Measurements from ENCODE around the gene MCOLN2.
"Not testable (repeated sequence)": the region's sequence is repeated elsewhere in the genome, so short reads cannot be mapped to it uniquely, and the experiment has no call there.

DNA sequence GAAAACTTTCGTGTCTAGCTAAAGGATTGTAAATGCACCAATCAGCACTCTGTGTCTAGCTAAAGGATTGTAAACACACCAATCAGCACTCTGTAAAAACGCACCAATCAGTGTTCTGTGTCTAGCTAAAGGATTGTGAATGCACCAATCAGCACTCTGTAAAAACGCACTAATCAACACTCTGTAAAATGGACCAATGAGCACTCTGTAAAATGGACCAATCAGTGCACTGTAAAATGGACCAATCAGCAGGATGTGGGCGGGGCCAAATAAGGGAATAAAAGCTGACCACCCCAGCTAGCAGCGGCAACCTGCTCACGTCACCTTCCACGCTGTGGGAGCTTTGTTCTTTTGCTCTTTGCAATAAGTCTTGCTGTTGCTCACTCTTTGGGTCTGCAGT, 94.2 kb downstream of the MCOLN2 start:
- TF ChIP-seq, protein P1, sequence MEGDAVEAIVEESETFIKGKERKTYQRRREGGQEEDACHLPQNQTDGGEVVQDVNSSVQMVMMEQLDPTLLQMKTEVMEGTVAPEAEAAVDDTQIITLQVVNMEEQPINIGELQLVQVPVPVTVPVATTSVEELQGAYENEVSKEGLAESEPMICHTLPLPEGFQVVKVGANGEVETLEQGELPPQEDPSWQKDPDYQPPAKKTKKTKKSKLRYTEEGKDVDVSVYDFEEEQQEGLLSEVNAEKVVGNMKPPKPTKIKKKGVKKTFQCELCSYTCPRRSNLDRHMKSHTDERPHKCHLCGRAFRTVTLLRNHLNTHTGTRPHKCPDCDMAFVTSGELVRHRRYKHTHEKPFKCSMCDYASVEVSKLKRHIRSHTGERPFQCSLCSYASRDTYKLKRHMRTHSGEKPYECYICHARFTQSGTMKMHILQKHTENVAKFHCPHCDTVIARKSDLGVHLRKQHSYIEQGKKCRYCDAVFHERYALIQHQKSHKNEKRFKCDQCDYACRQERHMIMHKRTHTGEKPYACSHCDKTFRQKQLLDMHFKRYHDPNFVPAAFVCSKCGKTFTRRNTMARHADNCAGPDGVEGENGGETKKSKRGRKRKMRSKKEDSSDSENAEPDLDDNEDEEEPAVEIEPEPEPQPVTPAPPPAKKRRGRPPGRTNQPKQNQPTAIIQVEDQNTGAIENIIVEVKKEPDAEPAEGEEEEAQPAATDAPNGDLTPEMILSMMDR (conservative IDR thresholded peaks at IDR 0.05; ENCODE audit: low read depth, low read length) = not testable (repeated sequence)
- not testable (repeated sequence) for TF ChIP-seq EZH2 (IDR thresholded peaks at IDR 0.05; ENCODE audit: borderline replicate concordance, low read depth, low read length, poor library complexity, severe bottlenecking)

All from A673 (cell line).